Right lobe of liver (tissue), 4 donors: ENCODE results near the gene LRP3.

ENCODE experiments used
- POLR2A ChIP-seq: fragments of 450-650 bp; IDR thresholded peaks from one replicate; pipeline ENCODE4 v1.6.1; 2017; ENCODE audit warnings: antibody characterized with exemption, mild to moderate bottlenecking
- TF ChIP-seq, protein P1 (sequence below), 4 donors: fragments of 200-600 bp in 3 of 4; fragments of 450-650 bp in 1 of 4; IDR thresholded peaks; one replicate each; pipeline versions ENCODE4 v1.5.1 to v1.8.0; 2016 to 2022; ENCODE audit warnings: antibody characterized with exemption in 4 of 4, mild to moderate bottlenecking in 2 of 4
- donor health status: DM: no; HTN: no; CAD: no.
- donor health status: DM: no; HTN: no; CAD: no.
- donor health status: DM: no; HTN: yes; CAD: no.

DNA sequence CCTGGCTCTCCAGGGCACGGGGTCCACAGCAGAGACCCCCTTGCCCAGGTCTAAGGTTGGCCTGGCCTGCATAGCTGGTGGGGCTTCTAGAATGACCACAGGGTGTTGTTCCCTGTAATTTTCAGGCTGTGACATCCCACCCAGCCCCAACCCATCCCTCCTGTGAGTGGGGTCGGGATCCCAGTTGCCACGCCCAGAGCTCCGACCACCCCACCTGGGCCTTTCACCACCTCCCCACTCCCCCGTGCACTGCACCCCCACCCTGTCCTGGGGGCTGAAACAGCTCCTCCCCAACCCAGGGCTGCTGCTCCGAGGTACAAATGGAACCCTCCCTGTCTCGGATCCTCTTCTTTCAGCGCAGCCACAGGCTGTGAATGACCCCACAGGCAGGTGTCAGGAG is 40.0 kb downstream of the LRP3 start:
- TF ChIP-seq, protein P1, sequence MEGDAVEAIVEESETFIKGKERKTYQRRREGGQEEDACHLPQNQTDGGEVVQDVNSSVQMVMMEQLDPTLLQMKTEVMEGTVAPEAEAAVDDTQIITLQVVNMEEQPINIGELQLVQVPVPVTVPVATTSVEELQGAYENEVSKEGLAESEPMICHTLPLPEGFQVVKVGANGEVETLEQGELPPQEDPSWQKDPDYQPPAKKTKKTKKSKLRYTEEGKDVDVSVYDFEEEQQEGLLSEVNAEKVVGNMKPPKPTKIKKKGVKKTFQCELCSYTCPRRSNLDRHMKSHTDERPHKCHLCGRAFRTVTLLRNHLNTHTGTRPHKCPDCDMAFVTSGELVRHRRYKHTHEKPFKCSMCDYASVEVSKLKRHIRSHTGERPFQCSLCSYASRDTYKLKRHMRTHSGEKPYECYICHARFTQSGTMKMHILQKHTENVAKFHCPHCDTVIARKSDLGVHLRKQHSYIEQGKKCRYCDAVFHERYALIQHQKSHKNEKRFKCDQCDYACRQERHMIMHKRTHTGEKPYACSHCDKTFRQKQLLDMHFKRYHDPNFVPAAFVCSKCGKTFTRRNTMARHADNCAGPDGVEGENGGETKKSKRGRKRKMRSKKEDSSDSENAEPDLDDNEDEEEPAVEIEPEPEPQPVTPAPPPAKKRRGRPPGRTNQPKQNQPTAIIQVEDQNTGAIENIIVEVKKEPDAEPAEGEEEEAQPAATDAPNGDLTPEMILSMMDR (IDR thresholded peaks at IDR 0.05), result no peak
- no peak for TF ChIP-seq POLR2A
